K562 treated with DMSO at 1 percent for 12 hours (cell line): ENCODE measurements around the gene SCRG1. TPM values are rescaled to one million over a fixed set of nuclear protein-coding genes. Genes with fewer than 3 reads are reported as not detected.

Experiments used
- total RNA-seq: library from RNA; unstranded; fragments of 300-600 nt; gene quantifications from 2 replicates; pipeline ENCODE4 v1.2.3, GENCODE V29; 2022; ENCODE audit not compliant: insufficient read depth

Gene SCRG1
- total RNA-seq: not detected in 2 replicates

GRCh38 chr4:173398779-173399415 is at the start of gene SCRG1:
Gene SCRG1 (minus strand): TSS chr4:173399116. CDS start chr4:173391414, 7,702 bp downstream.

GRCh38 chr4:173370477-173371291 is 28.2 kb downstream of the SCRG1 start, which contains the start of gene SAP30:
Gene SAP30 (plus strand): TSS chr4:173370954. CDS start chr4:173371183, 229 bp downstream.

Other genes with a start within 250 kb of the SCRG1 start
- gene GALNT7, start 230.3 kb downstream of the SCRG1 start, total RNA-seq: 7.5 and 31.4 TPM in 2 replicates
- gene HMGB2, start 64.8 kb downstream of the SCRG1 start, total RNA-seq: 391 and 503 TPM in 2 replicates
- 43.2 and 46.5 TPM in 2 replicates for gene SAP30, start 28.2 kb downstream of the SCRG1 start, total RNA-seq
- gene HAND2, start 131.1 kb upstream of the SCRG1 start, total RNA-seq: 4.4 and 5.0 TPM in 2 replicates